GM12878 (cell line): ENCODE measurements around the gene STRA6.

Experiments used
- ATF2 ChIP-seq: IDR thresholded peaks from 2 replicates; pipeline ENCODE4 v1.6.1; 2012; ENCODE audit warnings: low read length, inconsistent platforms
- ATF7 ChIP-seq: fragments of 450-650 bp; IDR thresholded peaks from 2 replicates; pipeline ENCODE4 v1.6.1; 2016; ENCODE audit warnings: low read depth, mild to moderate bottlenecking
- CEBPB ChIP-seq, 2 experiments: fragments of 150-350 bp in 1 of 2; IDR thresholded peaks; 2 replicates each; pipeline ENCODE4 v1.6.1; 2012 to 2014; ENCODE audit warnings: low read depth in 2 of 2, low read length in 2 of 2, borderline replicate concordance in 1 of 2, inconsistent platforms in 1 of 2
- CREM ChIP-seq: IDR thresholded peaks from 2 replicates; pipeline ENCODE4 v1.6.1; 2014; ENCODE audit warnings: antibody characterized with exemption, low read depth
- CTCF ChIP-seq, 3 experiments: IDR thresholded peaks in 2 of 3; conservative IDR thresholded peaks in 1 of 3; 2 replicates each; pipeline ENCODE4 v1.5.1; 2011; ENCODE audit warnings: low read depth in 3 of 3, low read length in 3 of 3, mild to moderate bottlenecking in 3 of 3, control low read depth in 2 of 3, moderate library complexity in 2 of 3, inconsistent platforms in 1 of 3, mixed read lengths in 1 of 3; ENCODE audit not compliant: control insufficient read depth in 2 of 3, insufficient read depth in 1 of 3; ENCODE audit errors: extremely low read depth in 1 of 3
- EP300 ChIP-seq, 2 experiments: fragments of 150-350 bp in 1 of 2; IDR thresholded peaks; 2 replicates each; pipeline ENCODE4 v1.6.1; 2011 to 2012; ENCODE audit warnings: low read depth in 2 of 2, low read length in 2 of 2, borderline replicate concordance in 1 of 2, improper control_type of control experiment in 1 of 2, inconsistent platforms in 1 of 2; ENCODE audit not compliant: control insufficient read depth in 1 of 2
- EZH2 ChIP-seq: IDR thresholded peaks from 2 replicates; pipeline ENCODE4 v1.6.1; 2012; ENCODE audit warnings: low read depth, mild to moderate bottlenecking, control low read depth, inconsistent platforms, low read length, borderline replicate concordance; ENCODE audit not compliant: control insufficient read depth
- FOXM1 ChIP-seq: IDR thresholded peaks from 2 replicates; pipeline ENCODE4 v1.6.1; 2012; ENCODE audit warnings: low read depth, mild to moderate bottlenecking, inconsistent platforms, low read length, moderate library complexity
- NR2C2 ChIP-seq: IDR thresholded peaks from 2 replicates; pipeline ENCODE4 v1.6.1; 2011; ENCODE audit warnings: borderline replicate concordance, low read depth; ENCODE audit not compliant: control insufficient read depth, insufficient read length
- USF2 ChIP-seq: IDR thresholded peaks from 2 replicates; pipeline ENCODE4 v1.6.1; 2011; ENCODE audit warnings: low read depth, low read length, improper control_type of control experiment, borderline replicate concordance
- ZSCAN29 ChIP-seq: fragments of 450-650 bp; IDR thresholded peaks from 2 replicates; pipeline ENCODE4 v1.6.1; 2017; ENCODE audit warnings: mild to moderate bottlenecking, moderate library complexity

GRCh38 chr15:74133694-74134386 is 68.7 kb downstream of the STRA6 start:
- TF ChIP-seq ATF2 (no peak), FOXM1 (no peak), ZSCAN29 (no peak), CTCF (IDR thresholded peaks at IDR 0.05 in 2 of 3, conservative IDR thresholded peaks at IDR 0.05 in 1 of 3; ENCODE audit: control insufficient read depth in 2 of 3, extremely low read depth in 1 of 3, insufficient read depth in 1 of 3, low read depth in 3 of 3, low read length in 3 of 3) (no peak), CREM (no peak), EP300 (IDR thresholded peaks at IDR 0.05; ENCODE audit: borderline replicate concordance in 1 of 2, control insufficient read depth in 1 of 2, low read depth in 2 of 2, low read length in 2 of 2) (no peak), EZH2 (no peak), USF2 (no peak), NR2C2 (no peak), CEBPB (IDR thresholded peaks at IDR 0.05; ENCODE audit: borderline replicate concordance in 1 of 2, low read depth in 2 of 2, low read length in 2 of 2) (no peak), ATF7 (no peak)
